OCI-LY1 (cell line): ENCODE measurements around the gene PAM.

ENCODE experiments used
- CTCF ChIP-seq: fragments of 200-600 bp; sonication (generic), shearing (Covaris generic); IDR thresholded peaks from 2 replicates; pipeline ENCODE4 v1.5.1; 2017; ENCODE audit warnings: mild to moderate bottlenecking, antibody characterized with exemption, low read length, moderate library complexity, mixed read lengths
- EZH2 ChIP-seq: fragments of 200-600 bp; sonication (generic), shearing (Covaris generic); IDR thresholded peaks from 2 replicates; pipeline ENCODE4 v1.8.0; 2017; ENCODE audit warnings: borderline replicate concordance, mixed run types, mild to moderate bottlenecking, antibody characterized with exemption, low read length, moderate library complexity, mixed read lengths

GRCh38 chr5:102737161-102737560 is 17.9 kb upstream of the PAM start:
- TF ChIP-seq CTCF (no peak), EZH2 (no peak)
